HG03571 (cell line): ENCODE data around the gene XKR8.

Experiments
- ATAC-seq: cut with Tn5 transposase; IDR thresholded peaks from one replicate; pipeline ENCODE4 v1.9.1; 2021; ENCODE audit not compliant: unreplicated experiment

The XKR8 gene

GRCh38 chr1:27954186-27954585 lies 5.6 kb upstream of the XKR8 start:
- no peak for ATAC-seq

GRCh38 chr1:27955076-27955475 lies 4.7 kb upstream of the XKR8 start:
- ATAC-seq = no peak

- no peak for ATAC-seq
Measured at GRCh38 chr1:27956761-27957160, 3.0 kb upstream of the XKR8 start.

DNA sequence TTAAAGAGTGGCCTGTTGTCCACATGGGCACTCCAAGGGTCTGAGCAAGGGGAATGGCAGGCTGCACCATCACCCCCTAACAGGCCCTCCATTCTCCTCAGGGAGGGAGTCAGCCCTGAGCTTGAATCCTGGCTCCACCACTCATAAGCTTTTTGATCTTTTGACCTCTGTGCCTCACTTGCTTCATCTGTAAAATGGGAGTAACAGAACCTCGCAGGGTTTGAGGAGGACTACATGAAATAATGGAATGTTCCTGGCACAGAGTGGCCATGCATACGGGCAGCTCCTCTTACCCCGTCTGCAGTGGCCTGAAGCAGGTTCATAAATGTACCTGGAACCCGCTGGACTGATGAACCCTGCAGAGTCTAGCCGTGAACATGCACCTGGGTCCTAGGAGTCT lies 2.1 kb upstream of the XKR8 start:
- no peak for ATAC-seq

- no peak for ATAC-seq
Measured at GRCh38 chr1:27958513-27958912, 1.3 kb upstream of the XKR8 start.

DNA sequence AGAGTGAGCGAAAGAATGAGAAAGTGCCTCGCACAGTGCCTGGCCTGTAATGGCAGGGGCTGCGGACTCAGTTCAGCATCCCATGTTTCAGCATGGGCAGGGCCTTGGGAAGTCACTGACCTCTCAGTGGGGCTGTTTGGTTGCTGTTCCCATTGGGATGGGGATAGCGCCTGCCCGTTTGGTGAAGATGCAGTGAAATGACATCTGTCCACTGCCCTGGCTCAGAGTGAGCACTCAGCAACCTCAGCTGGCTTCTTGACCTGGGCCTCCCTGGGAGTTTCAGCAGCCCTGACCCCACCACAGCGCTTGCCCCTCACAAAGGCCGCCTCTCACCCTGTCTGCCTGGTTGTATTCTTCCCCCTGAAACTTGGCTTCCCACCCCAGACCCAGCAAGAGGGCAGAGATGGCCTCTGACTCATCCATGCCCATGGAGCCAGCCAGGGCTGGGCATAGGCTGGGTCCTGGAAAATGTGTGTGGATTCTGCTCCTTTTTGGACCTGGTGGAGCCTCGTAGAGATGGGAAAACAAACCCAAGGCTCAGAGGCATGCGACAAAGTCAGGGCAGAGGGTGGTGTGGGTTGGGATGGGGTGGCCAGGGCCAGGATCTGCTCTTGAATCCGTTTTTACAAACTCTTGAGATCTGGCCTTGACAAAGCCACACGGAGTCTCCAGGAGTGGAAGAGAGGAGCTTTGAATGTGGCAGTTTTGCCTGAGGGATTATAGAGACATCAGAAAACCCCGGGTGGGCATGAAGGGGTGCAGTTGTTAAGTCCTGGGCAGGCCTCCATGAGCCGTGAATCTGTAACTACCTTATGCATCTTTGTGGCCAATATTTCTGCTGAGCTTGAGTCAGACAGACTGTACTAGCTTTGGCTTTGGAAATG lies 1.2 kb downstream of the XKR8 start:
- ATAC-seq = no peak

- no peak for ATAC-seq
Measured at GRCh38 chr1:27961646-27962221, 2.0 kb downstream of the XKR8 start.

- ATAC-seq = no peak
Measured at GRCh38 chr1:27963393-27963792, 3.6 kb downstream of the XKR8 start.

DNA sequence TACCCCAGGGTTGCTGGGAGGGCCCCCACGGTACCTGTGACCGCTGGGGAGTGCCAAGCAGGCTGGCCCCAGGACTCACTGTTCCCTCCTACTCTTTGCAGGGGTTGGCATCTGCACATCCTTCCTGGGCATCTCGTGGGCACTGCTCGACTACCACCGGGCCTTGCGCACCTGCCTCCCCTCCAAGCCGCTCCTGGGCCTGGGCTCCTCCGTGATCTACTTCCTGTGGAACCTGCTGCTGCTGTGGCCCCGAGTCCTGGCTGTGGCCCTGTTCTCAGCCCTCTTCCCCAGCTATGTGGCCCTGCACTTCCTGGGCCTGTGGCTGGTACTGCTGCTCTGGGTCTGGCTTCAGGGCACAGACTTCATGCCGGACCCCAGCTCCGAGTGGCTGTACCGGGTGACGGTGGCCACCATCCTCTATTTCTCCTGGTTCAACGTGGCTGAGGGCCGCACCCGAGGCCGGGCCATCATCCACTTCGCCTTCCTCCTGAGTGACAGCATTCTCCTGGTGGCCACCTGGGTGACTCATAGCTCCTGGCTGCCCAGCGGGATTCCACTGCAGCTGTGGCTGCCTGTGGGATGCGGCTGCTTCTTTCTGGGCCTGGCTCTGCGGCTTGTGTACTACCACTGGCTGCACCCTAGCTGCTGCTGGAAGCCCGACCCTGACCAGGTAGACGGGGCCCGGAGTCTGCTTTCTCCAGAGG lies 6.8 kb downstream of the XKR8 start:
- ATAC-seq = no peak

DNA sequence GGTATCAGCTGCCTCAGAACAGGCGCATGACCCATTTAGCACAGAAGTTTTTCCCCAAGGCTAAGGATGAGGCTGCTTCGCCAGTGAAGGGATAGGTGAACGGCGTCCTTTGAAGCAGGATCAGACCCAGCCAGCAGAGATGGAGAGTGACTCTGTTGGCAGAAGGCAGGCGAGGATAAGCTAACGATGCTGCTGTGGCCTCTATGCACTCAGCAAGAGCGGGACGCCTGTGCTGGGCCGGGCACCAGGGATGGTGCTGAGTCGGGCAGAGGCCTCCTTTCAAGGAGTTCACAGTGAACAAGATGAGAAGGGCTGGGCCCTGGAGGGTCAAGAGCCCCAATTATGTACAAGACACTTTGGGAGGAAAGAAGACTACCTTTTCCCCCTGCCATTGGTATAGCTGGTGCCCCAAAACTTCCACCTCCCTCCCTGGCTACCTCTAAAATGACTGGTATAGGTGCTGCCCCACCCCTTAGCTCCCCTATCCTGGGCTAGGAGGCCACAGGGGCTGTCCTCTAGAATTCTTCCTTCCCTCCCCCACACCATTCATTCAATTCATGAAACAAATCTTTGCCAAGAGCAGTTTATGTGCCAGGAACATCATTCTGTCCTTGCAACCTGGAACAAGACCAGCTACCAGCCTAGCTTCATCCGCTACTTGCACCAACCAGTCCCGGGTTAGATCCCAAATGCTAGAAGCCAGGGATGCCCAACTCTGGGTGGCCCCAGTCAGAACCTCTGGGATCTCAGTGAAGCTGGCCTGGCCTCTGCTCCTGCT lies 7.5 kb downstream of the XKR8 start:
- no peak for ATAC-seq

DNA sequence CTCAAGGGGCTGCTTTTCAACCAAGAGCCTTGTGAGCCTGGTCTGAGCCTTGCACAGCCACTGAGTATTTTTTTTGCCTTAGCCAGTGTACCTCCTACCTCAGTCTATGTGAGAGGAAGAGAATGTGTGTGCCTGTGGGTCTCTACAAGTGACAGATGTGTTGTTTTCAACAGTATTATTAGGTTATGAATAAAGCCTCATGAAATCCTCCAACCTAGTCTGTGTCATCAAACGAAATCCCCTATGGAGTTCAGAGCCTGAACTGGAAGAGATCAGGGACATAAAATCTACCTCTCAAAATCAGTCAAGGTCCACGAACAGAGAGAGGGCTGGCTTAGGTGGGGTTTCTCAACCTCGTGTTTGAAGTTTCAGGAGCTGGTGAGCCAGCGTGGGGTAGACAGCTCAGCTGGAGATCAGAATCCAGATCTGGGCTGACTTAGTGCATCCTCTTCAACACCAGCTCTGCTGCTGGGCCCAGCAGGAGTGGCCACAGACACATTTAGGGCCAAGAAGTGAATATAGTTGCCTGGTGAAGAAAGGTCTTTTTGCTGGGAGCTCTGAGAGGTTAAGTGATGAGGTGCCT lies 8.2 kb downstream of the XKR8 start:
- ATAC-seq = no peak

DNA sequence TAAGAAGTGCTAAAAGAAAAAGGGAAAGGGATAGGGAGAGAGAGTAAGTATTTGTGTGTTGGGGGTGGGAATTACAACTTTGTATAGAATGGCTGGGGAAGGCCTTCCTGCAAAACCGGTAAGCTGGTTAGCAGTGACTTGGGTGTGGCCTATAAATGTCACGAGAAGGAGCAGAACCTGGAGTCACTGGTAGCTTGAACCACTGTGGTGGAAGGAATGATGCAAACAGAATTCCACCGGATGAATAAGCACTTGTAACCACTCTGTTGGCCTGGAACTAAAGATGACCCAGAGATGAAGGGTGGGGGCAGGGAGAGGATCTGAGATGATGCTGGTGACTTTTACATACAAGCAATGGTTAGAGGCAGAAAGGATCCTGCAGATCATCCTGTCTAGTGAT lies 8.9 kb downstream of the XKR8 start:
- ATAC-seq = no peak

DNA sequence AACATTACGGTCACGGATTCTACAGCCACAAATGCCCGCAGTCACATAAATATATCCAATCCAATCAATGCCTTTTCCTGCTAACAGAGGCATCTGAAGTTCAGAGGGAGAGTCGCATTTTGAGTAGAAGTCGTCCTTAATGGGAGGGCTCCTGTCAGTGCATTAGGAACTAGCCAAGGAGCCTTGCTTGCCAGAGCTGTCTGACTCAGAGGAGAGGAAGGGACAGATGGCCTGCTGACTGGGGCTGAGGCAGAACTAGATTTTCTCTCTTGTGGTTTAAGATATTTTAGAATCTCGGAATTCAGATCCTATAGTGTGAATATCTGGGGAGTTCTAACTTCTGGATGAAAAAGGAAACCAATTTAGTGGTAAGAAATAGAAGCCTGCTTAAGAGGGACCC lies 10.6 kb downstream of the XKR8 start:
- no peak for ATAC-seq

- ATAC-seq = no peak
Measured at GRCh38 chr1:27971674-27972073, 11.9 kb downstream of the XKR8 start.

GRCh38 chr1:27972141-27972540 lies 12.4 kb downstream of the XKR8 start:
- ATAC-seq = no peak

DNA sequence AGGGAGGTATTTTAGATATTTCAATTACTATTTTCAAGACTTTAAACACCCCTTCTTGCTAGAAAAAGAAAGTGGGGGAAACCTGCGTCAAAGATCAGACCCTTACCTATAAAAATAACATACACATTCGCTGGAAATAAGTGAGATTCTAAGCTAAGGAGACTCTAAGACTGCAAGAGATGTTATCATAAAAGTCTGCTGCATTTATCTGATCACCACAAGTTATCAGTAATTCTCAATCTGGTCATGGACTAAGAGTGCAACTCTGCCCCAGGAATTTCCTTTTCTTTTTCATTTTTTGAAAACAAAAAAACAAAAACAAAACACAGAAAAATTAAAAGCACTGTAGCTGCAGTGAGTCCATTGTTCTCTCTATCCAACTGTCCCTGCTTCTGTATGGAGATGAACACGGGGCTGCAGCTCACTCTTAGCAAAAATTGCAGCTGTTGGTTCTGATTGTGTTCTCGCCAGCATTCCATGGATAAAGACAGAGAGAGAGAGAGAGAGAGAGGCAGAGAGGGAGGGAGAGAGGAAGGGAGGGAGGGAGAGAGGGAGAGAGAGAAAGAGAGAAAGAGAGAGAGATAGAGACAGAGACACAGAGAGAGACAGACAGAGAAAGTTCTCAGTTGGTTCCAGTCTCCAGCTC lies 14.1 kb downstream of the XKR8 start:
- ATAC-seq = no peak

DNA sequence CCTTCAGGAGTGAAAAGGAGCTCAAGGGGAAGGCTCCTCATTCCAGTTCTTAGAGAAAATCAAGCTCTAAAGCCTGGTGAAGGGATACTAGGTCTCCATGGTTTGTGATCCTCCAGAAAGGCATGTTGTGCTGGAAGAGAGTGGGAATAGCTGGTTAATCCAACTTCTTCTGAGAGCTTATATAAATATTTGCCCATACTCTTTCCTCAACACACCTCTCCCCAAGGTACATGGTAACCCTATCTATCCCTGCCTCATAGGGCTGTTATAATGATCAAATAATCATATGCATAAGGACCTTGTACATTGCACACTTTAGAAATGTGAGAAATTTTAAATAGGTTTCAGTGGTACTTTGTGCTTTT lies 14.6 kb downstream of the XKR8 start:
- no peak for ATAC-seq

DNA sequence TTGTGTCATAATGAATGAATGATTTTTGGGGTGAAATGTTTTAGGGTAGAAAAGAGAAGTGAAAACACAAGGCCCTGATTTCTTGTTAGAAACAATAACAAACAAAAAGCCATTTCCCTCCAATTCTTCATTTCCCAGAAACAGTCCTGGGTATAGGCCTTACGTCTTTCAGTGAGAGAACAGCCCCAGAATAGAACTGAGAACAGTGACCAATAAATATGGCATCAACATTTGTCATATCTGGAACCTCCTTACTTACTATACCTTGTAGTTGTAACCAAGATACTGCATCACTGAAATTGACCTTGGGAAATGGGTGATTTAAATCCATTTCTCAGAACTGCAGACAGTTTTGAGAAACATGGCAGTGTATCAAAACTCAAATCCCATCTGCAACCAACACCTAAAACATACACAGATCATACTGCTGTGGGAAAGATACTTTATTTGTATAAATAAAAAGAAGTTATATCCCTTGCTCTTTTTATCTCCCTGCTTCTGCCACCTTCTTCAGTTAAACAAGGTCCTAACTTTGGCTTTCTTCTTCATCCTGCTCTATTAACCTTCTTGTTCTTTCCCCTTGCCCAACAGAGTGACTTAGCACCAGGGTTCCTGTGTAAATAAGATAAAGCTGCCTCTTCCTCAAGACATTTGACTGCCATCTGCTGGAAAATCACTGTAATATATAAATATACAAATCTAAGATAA lies 19.5 kb downstream of the XKR8 start:
- ATAC-seq = no peak

- no peak for ATAC-seq
Measured at GRCh38 chr1:27979859-27980201, 20.1 kb downstream of the XKR8 start.

- no peak for ATAC-seq
Measured at GRCh38 chr1:27980216-27980845, 20.6 kb downstream of the XKR8 start.
